K562 treated with DMSO at 1 percent for 4 hours (cell line): ENCODE data around the gene SPC24. TPM values are rescaled to one million over a fixed set of nuclear protein-coding genes. Genes with fewer than 3 reads are reported as not detected.

Experiments used
- total RNA-seq: library from RNA; unstranded; fragments of 300-600 nt; gene quantifications from 2 replicates; pipeline ENCODE4 v1.2.3, GENCODE V29; 2022; ENCODE audit not compliant: insufficient read depth

SPC24 gene
- 14.9 and 16.9 TPM in 2 replicates for total RNA-seq

GRCh38 chr19:11155373-11156120 is at the start of gene SPC24:
TSS of gene SPC24 (minus strand) at chr19:11155782. CDS start at chr19:11155776, 6 bp downstream.

GRCh38 chr19:11197291-11198174 is 42.0 kb upstream of the SPC24 start, which contains the start of gene KANK2:
TSS of gene KANK2 (minus strand) at chr19:11197545. CDS start at chr19:11194511, 3,034 bp downstream.

Other genes starting within 250 kb of the SPC24 start
- gene YIPF2, start 227.1 kb downstream of the SPC24 start, total RNA-seq: 94.4 and 108 TPM in 2 replicates
- gene TIMM29, start 227.0 kb downstream of the SPC24 start, total RNA-seq: 46.5 and 49.0 TPM in 2 replicates
- gene SMARCA4, start 194.8 kb downstream of the SPC24 start, total RNA-seq: 92.5 and 115 TPM in 2 replicates
- 34.3 and 49.4 TPM in 2 replicates for gene LDLR, start 66.3 kb downstream of the SPC24 start, total RNA-seq
- gene KANK2, start 41.8 kb upstream of the SPC24 start, total RNA-seq: 28.2 and 42.4 TPM in 2 replicates
- not detected in 2 replicates for gene ANGPTL8, start 83.8 kb upstream of the SPC24 start, total RNA-seq
- 7.9 and 11.3 TPM in 2 replicates for gene DOCK6, start 106.7 kb upstream of the SPC24 start, total RNA-seq
- not detected in 2 replicates for gene TSPAN16, start 140.4 kb upstream of the SPC24 start, total RNA-seq
- gene RAB3D, start 183.9 kb upstream of the SPC24 start, total RNA-seq: 1.4 and 3.0 TPM in 2 replicates
- gene TMEM205, start 190.5 kb upstream of the SPC24 start, total RNA-seq: 49.9 and 65.9 TPM in 2 replicates
- gene CCDC159, start 190.7 kb upstream of the SPC24 start, total RNA-seq: 5.7 and 8.9 TPM in 2 replicates
- 25.5 and 33.4 TPM in 2 replicates for gene PLPPR2, start 199.7 kb upstream of the SPC24 start, total RNA-seq
- gene SWSAP1, start 218.9 kb upstream of the SPC24 start, total RNA-seq: 2.2 and 2.7 TPM in 2 replicates
- 7.4 and 8.7 TPM in 2 replicates for gene EPOR, start 228.5 kb upstream of the SPC24 start, total RNA-seq